HS-27A (cell line): ENCODE measurements around the gene IFNK.

ENCODE experiments used
- DNase-seq: peaks from one replicate; pipeline ENCODE4 v3.0.0-alpha.2; 2012; ENCODE audit warnings: low read depth, missing footprints

Gene IFNK

GRCh38 chr9:27573634-27574590, 49.8 kb downstream of the IFNK start:
- DNase-seq = peak; percentile 84
